Stimulated activated CD4-positive, alpha-beta T cell treated with anti-CD3 and anti-CD28 coated beads, Interleukin-1b, Interleukin-23, amount 100 ng/mL, for 48 hours (primary cell): ENCODE measurements around the gene GCDH.
"Not testable (repeated sequence)": the region's sequence is repeated elsewhere in the genome, so short reads cannot be mapped to it uniquely, and the experiment has no call there.

ENCODE experiments used
- DNase-seq: peaks from one replicate; pipeline ENCODE4 v3.0.0-alpha.2; 2020

GCDH gene

GRCh38 chr19:12872941-12873890 lies 17.7 kb upstream of the GCDH start:
- DNase-seq = peak; percentile 72

GRCh38 chr19:12873891-12874745 lies 16.8 kb upstream of the GCDH start:
- no peak for DNase-seq

- DNase-seq = no peak
Measured at GRCh38 chr19:12875086-12875485, 15.9 kb upstream of the GCDH start.

- no peak for DNase-seq
Measured at GRCh38 chr19:12880551-12881171, 10.3 kb upstream of the GCDH start.

GRCh38 chr19:12881172-12881808 lies 9.7 kb upstream of the GCDH start, which contains the start of gene DNASE2:
Gene DNASE2, minus strand, starts transcription at chr19:12881449. Its CDS starts 74 bp downstream, at chr19:12881375.
- peak; percentile 91 for DNase-seq

- DNase-seq = no peak
Measured at GRCh38 chr19:12882589-12882988, 8.4 kb upstream of the GCDH start.

- no peak for DNase-seq
Measured at GRCh38 chr19:12884202-12884601, 6.8 kb upstream of the GCDH start.

- DNase-seq = no peak
Measured at GRCh38 chr19:12884627-12884925, 6.4 kb upstream of the GCDH start.

- peak; percentile 95 for DNase-seq
Measured at GRCh38 chr19:12884926-12885748, 5.8 kb upstream of the GCDH start.

GRCh38 chr19:12885749-12886650 lies 5.0 kb upstream of the GCDH start:
- no peak for DNase-seq

GRCh38 chr19:12886651-12886968 lies 4.3 kb upstream of the GCDH start:
- no peak for DNase-seq

- no peak for DNase-seq
Measured at GRCh38 chr19:12886969-12887747, 3.8 kb upstream of the GCDH start, which contains the start of gene KLF1. Gene KLF1, minus strand, starts transcription at chr19:12887201. Its CDS starts 61 bp downstream, at chr19:12887140.

GRCh38 chr19:12888006-12888603 lies 2.9 kb upstream of the GCDH start:
- DNase-seq = no peak

GRCh38 chr19:12890299-12890786 lies 617 bp upstream of the GCDH start:
- DNase-seq = not testable (repeated sequence)

- DNase-seq = no peak
Measured at GRCh38 chr19:12891553-12892021, 627 bp downstream of the GCDH start.

- DNase-seq = no peak
Measured at GRCh38 chr19:12893582-12893981, 2.6 kb downstream of the GCDH start.

GRCh38 chr19:12896460-12896859 lies 5.5 kb downstream of the GCDH start:
- DNase-seq = no peak

- DNase-seq = no peak
Measured at GRCh38 chr19:12899891-12900518, 9.0 kb downstream of the GCDH start.

GRCh38 chr19:12907166-12907565 lies 16.2 kb downstream of the GCDH start:
- DNase-seq = no peak
